Astrocyte (in vitro differentiated cells and primary cell): ENCODE results near the gene TEKT5. TPM values are rescaled to one million over a fixed set of nuclear protein-coding genes. Genes with fewer than 3 reads are reported as not detected.
"Not testable (repeated sequence)": the region's sequence is repeated elsewhere in the genome, so short reads cannot be mapped to it uniquely, and the experiment has no call there.

Source experiments
- DNase-seq: peaks from one replicate; pipeline ENCODE4 v3.0.0-alpha.2; 2010; ENCODE audit warnings: low read depth
- FAIRE-seq: peaks from 2 replicates; lab custom pipeline; 2011; peaks lifted over from hg19 to GRCh38; lab: Jason Lieb, UNC
- H2AFZ ChIP-seq: 2 replicates; pipeline ENCODE4 v1.6.0; 2012; ENCODE audit warnings: low read depth, low read length, inconsistent platforms
- H3K27ac ChIP-seq: 2 replicates; pipeline ENCODE4 v1.5.1; 2011; ENCODE audit warnings: low read depth, low read length, inconsistent platforms
- H3K27me3 ChIP-seq: 2 replicates; pipeline ENCODE4 v1.6.0; 2011; ENCODE audit warnings: low read length, inconsistent platforms; ENCODE audit not compliant: insufficient read depth
- H3K36me3 ChIP-seq: 2 replicates; pipeline ENCODE4 v1.5.1; 2011; ENCODE audit warnings: low read length, inconsistent platforms; ENCODE audit not compliant: insufficient read depth
- H3K4me1 ChIP-seq: 2 replicates; pipeline ENCODE4 v1.5.1; 2011; ENCODE audit warnings: low read length, inconsistent platforms; ENCODE audit not compliant: insufficient read depth
- H3K4me2 ChIP-seq: 2 replicates; pipeline ENCODE4 v1.6.0; 2012; ENCODE audit warnings: low read length, inconsistent platforms
- H3K4me3 ChIP-seq: 2 replicates; pipeline ENCODE4 v1.5.1; 2011; ENCODE audit warnings: low read depth, mild to moderate bottlenecking, low read length, inconsistent platforms; ENCODE audit not compliant: insufficient read depth
- H3K79me2 ChIP-seq: 2 replicates; pipeline ENCODE4 v1.6.0; 2012; ENCODE audit warnings: mild to moderate bottlenecking, low read length, inconsistent platforms; ENCODE audit not compliant: insufficient read depth
- H3K9ac ChIP-seq: 2 replicates; pipeline ENCODE4 v1.6.0; 2012; ENCODE audit warnings: mild to moderate bottlenecking, low read length, inconsistent platforms
- H3K9me3 ChIP-seq: 2 replicates; pipeline ENCODE4 v1.5.1; 2012; ENCODE audit warnings: low read depth, mild to moderate bottlenecking, low read length, inconsistent platforms; ENCODE audit not compliant: insufficient read depth
- H4K20me1 ChIP-seq: 2 replicates; pipeline ENCODE4 v1.6.0; 2012; ENCODE audit warnings: low read length, inconsistent platforms; ENCODE audit not compliant: insufficient read depth
- H3K27ac Mint-ChIP-seq: one replicate; pipeline ENCODE4 v1.8.0; 2021; ENCODE audit warnings: mild to moderate bottlenecking, mixed read lengths; ENCODE audit not compliant: unreplicated experiment
- H3K27me3 Mint-ChIP-seq: one replicate; pipeline ENCODE4 v1.8.0; 2021; ENCODE audit warnings: low read depth, mixed read lengths; ENCODE audit not compliant: unreplicated experiment
- H3K36me3 Mint-ChIP-seq: one replicate; pipeline ENCODE4 v1.8.0; 2021; ENCODE audit warnings: low read depth, mixed read lengths; ENCODE audit not compliant: unreplicated experiment
- H3K4me1 Mint-ChIP-seq: one replicate; pipeline ENCODE4 v1.8.0; 2021; ENCODE audit warnings: low read depth, mixed read lengths; ENCODE audit not compliant: unreplicated experiment
- H3K4me3 Mint-ChIP-seq: one replicate; pipeline ENCODE4 v1.8.0; 2021; ENCODE audit warnings: mild to moderate bottlenecking, moderate library complexity, mixed read lengths; ENCODE audit not compliant: unreplicated experiment
- H3K9me3 Mint-ChIP-seq: one replicate; pipeline ENCODE4 v1.8.0; 2021; ENCODE audit warnings: mild to moderate bottlenecking, mixed read lengths; ENCODE audit not compliant: unreplicated experiment
- EZH2 ChIP-seq: IDR thresholded peaks from 2 replicates; pipeline ENCODE4 v1.6.1; 2012; ENCODE audit warnings: mild to moderate bottlenecking, low read length, inconsistent platforms; ENCODE audit not compliant: insufficient read depth
- total RNA-seq: library from RNA; stranded (reverse); gene quantifications from 2 replicates; pipeline ENCODE4 v1.2.1, GENCODE V29; 2021
- TF ChIP-seq, protein P1 (sequence below): IDR thresholded peaks from 2 replicates; pipeline ENCODE4 v1.5.1; 2011; ENCODE audit warnings: low read depth, mild to moderate bottlenecking, inconsistent platforms, low read length, moderate library complexity; ENCODE audit not compliant: insufficient read depth

TEKT5 gene
- total RNA-seq, 1 donor from 2014 or later = not detected

DNA sequence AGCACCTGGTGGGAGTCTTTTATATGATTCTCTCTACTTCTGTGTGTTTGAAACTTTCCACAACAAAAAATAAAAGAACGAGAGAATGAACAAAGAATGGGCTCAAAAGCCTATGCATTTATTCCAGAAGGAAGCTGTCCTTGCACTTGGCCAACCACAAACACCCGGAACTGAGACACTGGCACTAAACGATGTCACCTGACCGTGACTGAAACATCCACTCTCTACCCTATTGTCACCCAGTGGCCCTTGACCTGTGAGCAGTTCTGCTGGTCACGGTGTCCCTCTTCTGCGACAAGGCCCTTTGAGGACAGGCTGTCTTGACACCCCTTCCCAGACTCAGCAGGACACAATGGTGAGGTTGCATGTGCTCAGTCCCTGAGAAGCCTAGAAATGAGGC lies 56.6 kb downstream of the TEKT5 start:
- no peaks in the 10 kb centered on the region for H3K4me1 ChIP-seq
- no peak overlapping the region for H3K9ac ChIP-seq
- H3K4me2 ChIP-seq = no peak overlapping the region
- no peak overlapping the region for H3K4me3 ChIP-seq
- TF ChIP-seq EZH2 = no peak
- TF ChIP-seq, protein P1, sequence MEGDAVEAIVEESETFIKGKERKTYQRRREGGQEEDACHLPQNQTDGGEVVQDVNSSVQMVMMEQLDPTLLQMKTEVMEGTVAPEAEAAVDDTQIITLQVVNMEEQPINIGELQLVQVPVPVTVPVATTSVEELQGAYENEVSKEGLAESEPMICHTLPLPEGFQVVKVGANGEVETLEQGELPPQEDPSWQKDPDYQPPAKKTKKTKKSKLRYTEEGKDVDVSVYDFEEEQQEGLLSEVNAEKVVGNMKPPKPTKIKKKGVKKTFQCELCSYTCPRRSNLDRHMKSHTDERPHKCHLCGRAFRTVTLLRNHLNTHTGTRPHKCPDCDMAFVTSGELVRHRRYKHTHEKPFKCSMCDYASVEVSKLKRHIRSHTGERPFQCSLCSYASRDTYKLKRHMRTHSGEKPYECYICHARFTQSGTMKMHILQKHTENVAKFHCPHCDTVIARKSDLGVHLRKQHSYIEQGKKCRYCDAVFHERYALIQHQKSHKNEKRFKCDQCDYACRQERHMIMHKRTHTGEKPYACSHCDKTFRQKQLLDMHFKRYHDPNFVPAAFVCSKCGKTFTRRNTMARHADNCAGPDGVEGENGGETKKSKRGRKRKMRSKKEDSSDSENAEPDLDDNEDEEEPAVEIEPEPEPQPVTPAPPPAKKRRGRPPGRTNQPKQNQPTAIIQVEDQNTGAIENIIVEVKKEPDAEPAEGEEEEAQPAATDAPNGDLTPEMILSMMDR = no peak
- no peaks in the 10 kb centered on the region for H4K20me1 ChIP-seq
- H3K9me3 ChIP-seq = no peaks in the 10 kb centered on the region
- H3K36me3 ChIP-seq = no peaks in the 10 kb centered on the region
- H2AFZ ChIP-seq = no peak overlapping the region
- H3K27me3 ChIP-seq = no peaks in the 10 kb centered on the region
- no peak for FAIRE-seq
- no peak overlapping the region for H3K27ac ChIP-seq
- Mint-ChIP-seq H3K27ac (no peak overlapping the region), H3K36me3 (no peaks in the 10 kb centered on the region), H3K9me3 (no peaks in the 10 kb centered on the region), H3K27me3 (peaks cover 11% of the 10 kb centered on the region), H3K4me3 (no peak overlapping the region), H3K4me1 (no peaks in the 10 kb centered on the region)
- no peak for DNase-seq
- no peaks in the 10 kb centered on the region for H3K79me2 ChIP-seq

DNA sequence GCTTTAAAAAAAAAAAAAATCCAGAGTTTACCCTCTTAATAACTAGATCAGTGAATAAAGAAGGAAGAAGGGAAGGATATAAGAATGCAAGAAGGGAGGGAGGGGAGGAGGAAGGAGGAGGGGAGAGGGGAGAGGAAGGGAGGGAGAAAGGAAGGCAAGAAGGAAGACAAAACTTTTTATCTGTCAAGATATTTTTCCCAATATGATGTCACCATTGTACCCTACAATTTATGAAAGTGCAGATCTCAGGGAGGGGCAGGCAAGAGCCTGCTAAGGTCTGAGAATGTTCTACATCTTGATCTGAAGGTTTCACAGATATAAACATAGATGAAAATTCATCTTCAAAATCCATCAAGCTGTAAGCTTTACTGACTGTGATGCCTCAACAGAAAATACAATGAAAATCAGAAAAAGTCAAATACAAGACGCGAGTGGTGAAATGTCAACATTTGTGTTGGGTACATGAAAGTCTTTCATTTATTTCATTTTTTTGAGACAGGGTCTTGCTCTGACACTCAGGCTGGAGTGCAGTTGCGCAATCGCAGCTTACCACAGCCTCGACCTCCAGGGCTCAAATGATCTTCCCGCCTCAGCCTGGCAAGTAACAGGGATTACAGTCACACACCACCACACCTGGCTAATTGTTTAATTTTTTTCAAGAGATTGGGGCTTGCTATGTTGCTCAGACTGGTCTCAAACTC lies 57.2 kb downstream of the TEKT5 start:
- no peaks in the 10 kb centered on the region for H3K36me3 Mint-ChIP-seq
- H3K4me3 ChIP-seq = no peak overlapping the region
- no peak overlapping the region for H2AFZ ChIP-seq
- H3K9me3 ChIP-seq = no peaks in the 10 kb centered on the region
- DNase-seq (no peak), FAIRE-seq (no peak)
- H3K9me3 Mint-ChIP-seq = no peaks in the 10 kb centered on the region
- TF ChIP-seq, protein P1 = no peak
- no peak for TF ChIP-seq EZH2
- no peaks in the 10 kb centered on the region for H3K4me1 Mint-ChIP-seq
- no peak overlapping the region for H3K9ac ChIP-seq
- H3K27me3 ChIP-seq = no peaks in the 10 kb centered on the region
- no peaks in the 10 kb centered on the region for H3K36me3 ChIP-seq
- H3K4me1 ChIP-seq = no peaks in the 10 kb centered on the region
- no peak overlapping the region for H3K27ac ChIP-seq
- H3K79me2 ChIP-seq = no peaks in the 10 kb centered on the region
- H3K4me2 ChIP-seq = no peak overlapping the region
- H3K4me3 Mint-ChIP-seq = no peak overlapping the region
- peaks cover 13% of the 10 kb centered on the region for H3K27me3 Mint-ChIP-seq
- no peak overlapping the region for H3K27ac Mint-ChIP-seq
- H4K20me1 ChIP-seq = no peaks in the 10 kb centered on the region

DNA sequence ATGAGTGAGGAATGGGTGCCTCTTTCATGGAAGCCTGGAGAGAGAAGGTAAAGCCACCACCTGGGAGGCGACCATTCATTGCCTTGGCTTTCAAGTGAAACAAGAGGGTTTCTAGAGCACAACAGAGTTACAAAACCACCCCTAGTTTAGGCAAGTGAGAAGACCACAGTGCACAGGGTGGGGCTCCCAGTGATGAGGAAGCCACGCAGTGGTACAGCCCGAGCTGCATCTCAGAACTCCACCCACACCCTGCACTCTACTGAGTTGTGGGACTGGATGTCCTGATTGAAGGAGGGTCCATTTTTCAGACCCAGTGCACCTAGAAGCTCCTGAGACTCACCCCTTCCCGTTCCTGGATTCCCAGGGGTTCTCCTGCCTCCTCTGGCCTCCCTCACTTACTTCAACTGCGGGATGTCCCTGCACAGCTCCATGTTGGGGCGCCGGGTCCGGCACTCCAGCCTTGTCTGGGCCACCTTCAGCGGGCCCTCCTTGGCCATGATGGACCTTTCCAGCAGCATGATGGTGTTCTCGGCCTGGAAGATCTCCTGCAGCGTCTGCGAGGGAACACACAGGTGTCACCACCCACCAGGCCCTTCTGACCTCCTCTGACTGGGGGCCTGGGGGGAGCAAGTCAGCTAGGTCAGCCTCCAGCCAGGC lies 59.2 kb downstream of the TEKT5 start:
- H4K20me1 ChIP-seq = no peaks in the 10 kb centered on the region
- TF ChIP-seq, protein P1 = no peak
- no peak for TF ChIP-seq EZH2
- FAIRE-seq (no peak), DNase-seq (no peak)
- H3K4me1 ChIP-seq = no peaks in the 10 kb centered on the region
- no peaks in the 10 kb centered on the region for H3K27me3 ChIP-seq
- H3K79me2 ChIP-seq = no peaks in the 10 kb centered on the region
- no peak overlapping the region for H2AFZ ChIP-seq
- H3K4me2 ChIP-seq = no peak overlapping the region
- Mint-ChIP-seq H3K27me3 (peaks cover 16% of the 10 kb centered on the region), H3K36me3 (no peaks in the 10 kb centered on the region), H3K4me1 (no peaks in the 10 kb centered on the region), H3K9me3 (no peaks in the 10 kb centered on the region), H3K27ac (no peak overlapping the region), H3K4me3 (no peak overlapping the region)
- H3K9ac ChIP-seq = no peak overlapping the region
- no peaks in the 10 kb centered on the region for H3K9me3 ChIP-seq
- H3K27ac ChIP-seq = no peak overlapping the region
- H3K4me3 ChIP-seq = no peak overlapping the region
- no peaks in the 10 kb centered on the region for H3K36me3 ChIP-seq

DNA sequence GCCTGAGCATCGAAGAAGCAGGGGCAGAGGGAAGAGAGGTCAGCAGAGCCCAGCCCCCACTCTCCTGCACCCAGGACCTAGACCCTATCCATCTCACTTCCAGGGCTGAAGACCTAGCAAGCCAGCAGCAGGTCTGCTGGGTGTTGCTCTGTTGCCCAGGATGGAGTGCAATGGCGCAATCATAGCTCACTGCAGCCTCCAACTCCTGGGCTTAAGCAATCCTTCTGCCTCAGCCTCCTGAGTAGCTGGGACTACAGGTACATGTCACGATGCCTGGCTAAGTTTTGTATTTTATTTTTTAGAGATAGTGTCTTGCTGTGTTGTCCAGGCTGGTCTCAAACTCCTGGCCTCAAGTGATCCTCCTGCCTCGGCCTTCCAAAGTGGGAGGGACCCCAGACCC lies 61.3 kb downstream of the TEKT5 start:
- not testable (repeated sequence) for DNase-seq, H3K4me2 ChIP-seq, H3K36me3 Mint-ChIP-seq, H3K4me3 Mint-ChIP-seq, H4K20me1 ChIP-seq, H3K27ac Mint-ChIP-seq, H3K27ac ChIP-seq, H3K9me3 ChIP-seq, FAIRE-seq, H3K4me1 ChIP-seq, H3K27me3 ChIP-seq, H3K79me2 ChIP-seq, H3K9ac ChIP-seq, H2AFZ ChIP-seq, H3K4me1 Mint-ChIP-seq, H3K9me3 Mint-ChIP-seq, H3K4me3 ChIP-seq, H3K36me3 ChIP-seq
- peaks cover 13% of the 10 kb centered on the region for H3K27me3 Mint-ChIP-seq
